LNCAP (cell line): Measurements from ENCODE around the gene SPN.

ENCODE experiments used
- TF ChIP-seq, protein P1 (sequence below): fragments of 450-650 bp; IDR thresholded peaks from 2 replicates; pipeline ENCODE4 v1.5.1; 2017; ENCODE audit warnings: mild to moderate bottlenecking

Gene SPN

DNA sequence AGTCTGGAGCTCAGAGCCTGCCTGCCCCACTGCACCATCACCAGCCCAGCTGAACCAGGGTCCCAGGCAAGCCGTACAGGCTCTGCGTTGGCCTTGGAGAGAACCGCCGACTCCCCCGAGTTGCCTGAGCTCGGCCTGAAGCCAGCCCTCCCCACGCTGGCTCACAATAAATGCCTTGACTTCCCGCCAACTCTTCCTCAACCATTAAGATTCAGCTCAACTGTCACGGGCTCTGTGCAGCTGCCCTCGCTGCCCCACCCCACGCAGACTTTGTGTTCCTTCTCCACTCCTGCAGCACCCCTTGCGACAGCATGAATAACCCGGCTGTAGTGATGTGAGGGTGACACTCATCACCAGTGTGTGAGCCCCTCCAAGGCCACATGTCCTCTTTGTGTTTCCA lies 11.1 kb downstream of the SPN start:
- TF ChIP-seq, protein P1, sequence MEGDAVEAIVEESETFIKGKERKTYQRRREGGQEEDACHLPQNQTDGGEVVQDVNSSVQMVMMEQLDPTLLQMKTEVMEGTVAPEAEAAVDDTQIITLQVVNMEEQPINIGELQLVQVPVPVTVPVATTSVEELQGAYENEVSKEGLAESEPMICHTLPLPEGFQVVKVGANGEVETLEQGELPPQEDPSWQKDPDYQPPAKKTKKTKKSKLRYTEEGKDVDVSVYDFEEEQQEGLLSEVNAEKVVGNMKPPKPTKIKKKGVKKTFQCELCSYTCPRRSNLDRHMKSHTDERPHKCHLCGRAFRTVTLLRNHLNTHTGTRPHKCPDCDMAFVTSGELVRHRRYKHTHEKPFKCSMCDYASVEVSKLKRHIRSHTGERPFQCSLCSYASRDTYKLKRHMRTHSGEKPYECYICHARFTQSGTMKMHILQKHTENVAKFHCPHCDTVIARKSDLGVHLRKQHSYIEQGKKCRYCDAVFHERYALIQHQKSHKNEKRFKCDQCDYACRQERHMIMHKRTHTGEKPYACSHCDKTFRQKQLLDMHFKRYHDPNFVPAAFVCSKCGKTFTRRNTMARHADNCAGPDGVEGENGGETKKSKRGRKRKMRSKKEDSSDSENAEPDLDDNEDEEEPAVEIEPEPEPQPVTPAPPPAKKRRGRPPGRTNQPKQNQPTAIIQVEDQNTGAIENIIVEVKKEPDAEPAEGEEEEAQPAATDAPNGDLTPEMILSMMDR, result no peak

DNA sequence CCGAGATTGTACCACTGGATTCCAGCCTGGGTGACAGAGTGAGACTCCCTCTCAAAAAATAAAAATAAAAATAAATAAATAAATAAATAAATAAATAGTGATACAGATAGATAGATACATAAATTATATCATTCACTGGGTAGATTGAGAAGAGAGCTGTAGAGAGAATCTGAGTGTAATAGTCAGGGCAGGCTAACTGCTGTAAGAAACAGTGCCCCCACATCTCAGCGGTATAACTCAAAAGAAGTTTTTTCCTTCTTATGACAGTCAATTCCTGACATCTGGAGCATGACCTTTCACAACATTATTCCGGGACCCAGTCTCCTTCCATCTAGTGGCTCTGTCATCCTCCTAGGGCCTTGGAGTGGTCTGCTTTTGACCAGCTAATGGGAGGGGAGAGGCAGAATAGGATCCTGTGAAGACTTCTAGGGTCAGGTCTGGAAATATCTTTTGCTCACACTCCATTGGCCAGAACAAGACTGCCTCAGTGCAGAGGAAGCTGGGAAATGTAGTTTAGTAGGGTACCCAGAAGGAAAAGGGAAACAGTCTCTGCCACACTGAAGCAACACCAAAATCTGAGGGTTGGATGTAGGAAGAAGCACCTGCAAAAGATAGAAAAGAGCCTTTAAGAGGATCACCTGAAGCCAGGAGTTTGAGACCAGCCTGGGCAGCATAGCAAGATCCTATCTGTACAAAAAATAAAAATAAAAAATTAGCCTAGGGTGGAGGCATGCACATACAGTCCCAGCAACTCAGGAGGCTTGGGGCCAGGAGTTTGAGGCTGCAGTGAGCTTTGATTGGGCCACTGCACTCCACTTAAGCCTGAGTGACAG lies 13.0 kb downstream of the SPN start:
- TF ChIP-seq, protein P1, result no peak

DNA sequence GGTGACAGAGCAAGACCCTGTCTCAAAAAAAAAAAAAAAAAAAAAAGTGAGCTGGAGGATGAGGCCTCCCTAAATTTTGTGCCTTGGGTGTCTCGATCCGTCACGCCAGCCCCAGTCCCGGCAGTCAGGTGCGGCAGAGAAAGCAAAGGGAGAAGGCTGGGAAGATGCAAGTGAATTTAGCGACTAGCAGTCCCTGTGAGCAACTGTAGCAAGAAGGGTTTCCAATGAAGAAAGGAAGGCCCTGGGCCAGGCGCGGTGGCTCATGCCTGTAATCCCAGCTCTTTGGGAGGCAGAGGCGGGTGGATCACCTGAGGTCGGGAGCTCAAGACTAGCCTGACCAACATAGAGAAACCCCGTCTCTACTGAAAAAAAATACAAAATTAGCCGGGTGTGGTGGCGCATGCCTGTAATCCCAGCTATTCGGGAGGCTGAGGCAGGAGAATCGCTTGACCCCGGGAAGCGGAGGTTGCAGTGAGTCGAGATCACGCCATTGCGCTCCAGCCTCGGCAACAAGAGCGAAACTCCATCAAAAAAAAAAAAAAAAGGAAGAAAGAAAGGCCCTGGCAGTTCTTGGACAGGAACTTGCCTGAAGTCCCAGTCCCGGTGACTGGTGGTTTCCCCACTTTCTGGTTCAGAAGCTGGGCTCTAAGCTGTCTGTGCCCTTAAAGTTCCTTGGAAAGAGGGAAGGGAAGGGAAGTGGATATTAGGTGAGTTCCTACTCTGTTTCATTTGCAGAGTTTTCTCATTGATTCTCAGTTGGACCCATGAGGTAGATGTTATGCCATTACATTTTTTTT lies 14.1 kb downstream of the SPN start:
- TF ChIP-seq, protein P1, result no peak

DNA sequence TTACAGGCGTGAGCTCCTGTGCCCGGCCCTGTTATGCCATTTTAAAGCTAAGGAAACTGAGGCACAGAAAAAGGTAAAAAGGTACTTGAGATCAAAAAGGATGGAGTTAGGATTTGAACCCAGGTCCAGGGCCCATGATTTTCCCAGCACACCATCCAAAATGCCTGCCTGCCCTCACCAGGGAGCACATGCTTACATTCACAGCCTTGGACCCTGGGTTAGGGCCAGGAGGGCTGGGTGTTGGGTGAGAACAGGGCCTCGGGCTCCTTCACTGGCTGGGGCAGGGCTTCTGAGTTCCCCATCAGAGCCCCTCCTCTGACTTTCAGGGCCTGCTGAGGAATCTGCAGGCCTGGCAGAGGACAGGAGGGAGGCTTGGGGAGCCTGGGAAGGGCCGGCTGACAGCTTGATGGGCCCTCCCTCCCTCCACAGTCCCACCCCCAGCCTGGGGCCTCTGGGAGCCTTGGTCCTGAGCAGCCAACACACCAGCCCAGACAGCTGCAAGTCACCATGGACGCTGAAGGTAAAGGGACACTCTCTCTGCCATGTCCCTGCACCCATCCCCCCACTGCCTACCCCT lies 15.7 kb downstream of the SPN start, which contains the start of gene QPRT:
TSS of gene QPRT (plus strand) at position 490 of the 577 bp plus-strand sequence. CDS start at position 508, 18 bp downstream.
- TF ChIP-seq, protein P1, result no peak

DNA sequence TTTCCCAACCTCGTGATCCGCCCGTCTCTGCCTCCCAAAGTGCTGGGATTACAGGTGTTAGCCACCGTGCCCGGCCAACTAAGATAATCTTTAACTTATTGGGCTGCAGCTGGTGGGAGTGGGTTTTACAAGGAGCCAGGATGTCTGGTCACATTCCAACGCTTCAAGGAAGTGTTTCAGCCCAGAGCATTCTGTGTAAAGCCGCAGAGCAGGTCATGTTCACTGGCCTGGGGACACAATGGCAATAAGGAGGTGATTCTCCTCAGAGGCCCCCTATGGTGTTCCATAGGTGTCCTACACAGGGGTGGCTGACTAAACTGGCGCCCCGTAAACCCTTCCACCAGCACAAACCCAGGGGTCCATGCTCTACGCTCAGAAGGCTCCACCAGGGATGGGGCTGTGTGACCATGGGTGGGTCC lies 17.1 kb downstream of the SPN start:
- TF ChIP-seq, protein P1, result no peak

DNA sequence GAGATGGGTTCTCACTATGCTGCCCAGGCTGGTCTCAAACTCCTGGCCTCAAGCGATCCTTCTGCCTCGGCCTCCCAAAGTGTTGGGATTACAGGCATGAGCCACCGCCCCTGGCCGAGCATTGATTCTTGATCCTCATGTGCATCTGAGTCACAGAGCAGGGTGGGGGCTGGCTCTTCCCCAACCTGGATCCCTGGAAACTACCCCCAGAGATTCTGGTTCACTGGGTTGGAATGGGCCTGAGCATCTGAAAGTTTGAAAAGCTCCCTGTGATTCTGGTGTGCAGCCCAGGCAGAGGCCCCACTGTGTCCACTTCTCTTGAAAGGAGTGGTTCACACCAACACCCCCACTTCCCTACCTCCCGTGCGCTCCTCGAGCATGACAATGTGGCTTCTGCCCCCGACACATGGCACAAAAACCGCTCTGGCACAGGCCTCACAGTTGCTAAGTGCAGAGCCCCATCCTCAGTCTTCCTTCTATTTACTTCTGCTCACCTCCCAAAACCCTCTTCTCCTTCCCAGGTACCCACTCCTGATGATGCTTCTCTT lies 20.6 kb downstream of the SPN start:
- TF ChIP-seq, protein P1, result no peak

DNA sequence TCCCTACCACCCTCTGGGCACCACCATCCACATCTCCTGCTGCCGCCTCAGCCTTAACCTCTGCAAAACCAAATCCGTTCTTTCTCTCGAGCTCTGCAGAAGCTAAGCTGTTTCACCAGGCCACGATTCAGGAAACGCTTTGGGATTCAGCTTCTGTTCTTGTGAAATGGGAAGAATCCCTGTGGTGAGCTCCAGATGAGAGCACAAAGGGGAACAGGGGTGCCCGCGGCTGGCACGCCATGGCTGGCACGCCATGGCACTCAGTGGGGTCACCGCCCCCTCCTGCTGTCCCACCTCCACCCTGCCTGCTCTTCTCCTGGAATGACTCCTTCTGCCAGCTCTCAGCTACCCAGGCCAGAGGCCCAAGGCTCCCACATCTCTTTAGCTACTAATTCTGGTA lies 21.6 kb downstream of the SPN start:
- TF ChIP-seq, protein P1, result no peak
